GM12892 (cell line): ENCODE results near the gene DOK1.

Experiments
- DNase-seq: peaks from one replicate; pipeline ENCODE4 v3.0.0; 2011; ENCODE audit not compliant: insufficient read length
- FAIRE-seq: peaks from 2 replicates; lab custom pipeline; 2011; peaks lifted over from hg19 to GRCh38; lab: Jason Lieb, UNC
- POLR2A ChIP-seq: IDR thresholded peaks from 2 replicates; pipeline ENCODE4 v1.6.1; 2011; ENCODE audit warnings: low read depth, low read length, control low read depth
- POLR2AphosphoS5 ChIP-seq: IDR thresholded peaks from 2 replicates; pipeline ENCODE4 v1.6.1; 2011; ENCODE audit warnings: low read depth, low read length, control low read depth
- TAF1 ChIP-seq: IDR thresholded peaks from 2 replicates; pipeline ENCODE4 v1.6.1; 2011; ENCODE audit warnings: low read depth, mild to moderate bottlenecking, control low read depth, low read length, borderline replicate concordance

Gene DOK1

GRCh38 chr2:74581463-74581862, 26.9 kb downstream of the DOK1 start:
- DNase-seq (no peak), FAIRE-seq (no peak)
- TF ChIP-seq TAF1 = no peak
- no peak for TF ChIP-seq POLR2A

GRCh38 chr2:74582184-74582583, 27.7 kb downstream of the DOK1 start:
- DNase-seq (no peak), FAIRE-seq (no peak)
- TF ChIP-seq TAF1 (no peak), POLR2AphosphoS5 (no peak), POLR2A (no peak)

DNA sequence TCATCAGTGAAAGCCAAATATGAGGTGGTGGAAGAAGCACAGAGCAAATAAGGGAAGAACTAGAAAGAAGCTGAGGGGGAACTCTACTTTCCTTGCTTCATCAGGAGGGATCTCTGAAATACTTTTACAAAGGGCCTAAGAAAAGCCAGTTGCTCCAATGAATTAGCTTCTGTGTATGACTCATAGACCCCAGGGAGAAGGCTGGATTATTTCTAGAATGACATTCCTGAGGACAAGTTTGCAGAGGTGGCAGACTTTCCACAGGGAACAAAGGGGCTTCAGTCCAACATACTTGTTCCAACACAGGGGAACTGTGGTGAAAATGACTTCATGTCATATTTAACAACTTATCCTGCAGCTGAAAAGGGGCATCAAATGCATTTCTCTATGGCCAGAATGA, 29.0 kb downstream of the DOK1 start:
- TF ChIP-seq POLR2A (no peak), POLR2AphosphoS5 (no peak), TAF1 (no peak)
- no peak for FAIRE-seq
- DNase-seq = no peak

GRCh38 chr2:74584088-74584645, 29.6 kb downstream of the DOK1 start:
- FAIRE-seq = peak; percentile 72
- TF ChIP-seq POLR2AphosphoS5 (no peak), POLR2A (no peak), TAF1 (no peak)

DNA sequence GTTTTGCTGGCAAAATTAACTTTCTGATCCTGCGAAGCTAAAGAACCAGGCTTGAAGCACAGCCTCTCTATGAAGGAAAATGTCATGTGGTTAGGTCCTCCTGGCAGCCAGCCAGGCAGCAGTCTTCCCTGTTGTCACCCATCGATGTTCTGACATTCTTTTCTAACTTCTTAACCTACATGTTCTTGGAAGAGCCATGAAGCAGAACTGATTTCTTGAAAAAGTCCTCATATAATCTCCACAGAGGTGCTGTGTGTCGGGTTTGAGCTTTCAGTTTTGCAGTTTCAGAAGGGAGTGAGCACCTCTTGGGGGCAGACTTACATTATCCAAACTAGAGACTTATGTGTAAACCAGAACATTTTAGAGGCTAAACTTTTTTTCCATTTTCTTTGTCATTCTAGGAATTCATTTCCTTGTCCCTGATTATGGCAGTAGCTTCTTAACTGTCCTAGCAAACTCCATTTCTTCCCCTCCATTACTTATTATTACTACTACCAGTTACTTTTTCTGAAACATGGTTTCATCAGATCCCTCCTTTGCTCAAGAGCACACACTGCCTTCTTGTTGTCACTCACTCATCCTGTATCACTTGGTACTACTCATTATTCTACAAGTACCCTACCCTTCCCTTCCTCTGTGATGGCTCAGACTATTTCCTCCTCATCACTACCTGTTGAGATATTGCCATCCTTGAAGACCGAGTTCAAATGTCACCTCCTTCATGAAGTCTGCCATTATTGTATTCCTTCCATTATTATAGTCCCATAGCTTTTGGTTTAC, 31.1 kb downstream of the DOK1 start:
- peak; percentile 70 for FAIRE-seq

More at GRCh38 chr2:74584088-74584645, 29.6 kb downstream of the DOK1 start:
- no peak for DNase-seq

GRCh38 chr2:74587664-74588277, 33.3 kb downstream of the DOK1 start:
- peak; percentile 84 for FAIRE-seq
- DNase-seq = peak; percentile 43
- no peak for TF ChIP-seq POLR2AphosphoS5
- no peak for TF ChIP-seq TAF1
- no peak for TF ChIP-seq POLR2A

More for the DNA sequence above, 31.1 kb downstream of the DOK1 start:
- no peak for TF ChIP-seq TAF1
- DNase-seq = no peak

- FAIRE-seq = no peak
- DNase-seq = no peak
- TF ChIP-seq TAF1 (no peak), POLR2A (no peak), POLR2AphosphoS5 (no peak)
These were observed 34.1 kb downstream of the DOK1 start for GRCh38 chr2:74588664-74589063.

DNA sequence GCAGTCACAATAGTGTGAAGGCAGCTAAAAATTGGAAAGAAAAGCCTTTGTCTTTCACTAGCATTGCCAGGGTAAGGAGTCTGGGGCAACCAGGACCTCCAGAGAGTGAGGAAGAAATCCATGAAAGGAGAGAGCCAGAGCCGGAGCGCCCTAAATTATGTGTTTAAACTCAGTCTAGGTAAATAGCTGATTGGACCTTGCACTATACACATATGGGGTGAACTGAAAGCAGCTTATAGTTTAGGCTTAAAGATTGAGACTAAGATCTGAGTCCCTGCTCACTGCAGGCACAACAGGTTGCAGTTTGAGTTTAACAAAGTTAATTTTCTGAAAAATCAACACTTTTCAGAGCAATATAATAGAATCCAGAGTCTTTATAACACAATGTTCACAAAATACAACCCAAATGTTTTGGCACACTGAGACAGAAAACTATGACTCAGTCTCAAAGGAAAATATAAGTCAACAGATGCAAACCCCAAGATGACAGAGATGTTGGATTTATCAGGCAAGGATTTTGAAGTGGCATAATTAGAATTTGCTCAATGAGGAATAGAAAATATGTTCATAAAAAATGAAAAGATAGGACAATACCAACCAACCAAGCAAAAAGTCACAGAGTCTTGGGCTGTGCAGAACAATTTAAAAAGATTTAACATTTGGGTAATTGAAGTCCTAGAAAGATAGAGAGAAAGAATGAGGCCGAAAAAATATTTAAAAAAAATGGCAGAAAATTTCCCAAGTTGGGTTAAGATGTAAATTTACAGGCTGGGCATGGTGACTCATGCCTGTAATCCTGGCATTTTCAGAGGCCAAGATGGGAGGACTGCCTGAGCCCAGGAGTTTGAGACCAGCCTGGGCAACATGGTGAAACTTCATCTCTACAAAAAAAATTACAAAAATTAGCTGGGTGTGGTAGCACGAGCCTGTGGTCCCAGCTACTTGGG, 39.6 kb downstream of the DOK1 start:
- no peak for FAIRE-seq
- no peak for DNase-seq
- TF ChIP-seq POLR2AphosphoS5 (no peak), TAF1 (no peak), POLR2A (no peak)

DNA sequence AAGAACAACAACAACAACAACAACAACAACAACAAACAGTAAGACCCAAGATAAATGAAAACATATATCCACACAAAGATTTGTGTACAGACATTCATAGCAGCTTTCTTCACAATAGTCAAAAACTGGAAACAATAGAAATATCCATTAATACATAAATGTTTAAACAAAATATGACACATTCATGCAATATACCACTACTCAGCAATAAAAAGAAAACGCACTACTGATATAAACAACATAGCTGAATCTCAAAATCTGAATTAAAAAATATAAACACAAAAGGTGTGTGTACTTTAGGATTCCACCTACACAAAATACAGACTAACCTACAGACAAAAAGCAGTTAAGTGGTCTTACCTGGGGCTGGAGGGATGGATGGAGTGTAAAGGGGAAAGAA, 42.1 kb downstream of the DOK1 start:
- DNase-seq (no peak), FAIRE-seq (no peak)
- no peak for TF ChIP-seq TAF1
- no peak for TF ChIP-seq POLR2AphosphoS5
- TF ChIP-seq POLR2A = no peak

- FAIRE-seq (no peak), DNase-seq (no peak)
- TF ChIP-seq POLR2AphosphoS5 (no peak), POLR2A (no peak), TAF1 (no peak)
These were observed 42.9 kb downstream of the DOK1 start for GRCh38 chr2:74597410-74597809.

DNA sequence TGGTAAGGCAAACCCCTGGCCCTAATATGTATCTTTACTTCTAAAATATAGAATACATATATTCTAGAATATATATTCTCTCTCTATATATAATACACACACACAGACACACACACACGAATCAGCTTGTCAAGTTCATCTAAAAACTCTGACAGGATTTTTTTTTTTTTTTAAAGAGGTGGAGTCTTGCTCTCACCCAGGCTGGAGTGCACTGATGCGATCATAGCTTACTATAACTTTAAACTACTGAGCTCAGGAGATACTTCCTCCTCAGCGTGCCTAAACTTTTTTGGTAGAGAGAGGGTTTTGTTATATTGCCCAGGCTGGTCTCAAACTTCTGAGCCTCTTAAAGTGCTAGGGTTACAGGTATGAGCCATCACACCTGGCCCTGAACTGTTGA, 45.2 kb downstream of the DOK1 start:
- TF ChIP-seq POLR2A = no peak
- DNase-seq (no peak), FAIRE-seq (no peak)
